GM18505 (cell line): ENCODE measurements around the gene OSBP2.

Source experiments
- ATAC-seq: cut with Tn5 transposase; IDR thresholded peaks from one replicate; pipeline ENCODE4 v1.9.1; 2021; ENCODE audit not compliant: unreplicated experiment
- POLR2A ChIP-seq: IDR thresholded peaks from 4 replicates; pipeline ENCODE4 v1.6.1; 2011; ENCODE audit warnings: borderline replicate concordance; ENCODE audit not compliant: insufficient read depth, insufficient read length; ENCODE audit errors: extremely low read depth

Gene OSBP2

DNA sequence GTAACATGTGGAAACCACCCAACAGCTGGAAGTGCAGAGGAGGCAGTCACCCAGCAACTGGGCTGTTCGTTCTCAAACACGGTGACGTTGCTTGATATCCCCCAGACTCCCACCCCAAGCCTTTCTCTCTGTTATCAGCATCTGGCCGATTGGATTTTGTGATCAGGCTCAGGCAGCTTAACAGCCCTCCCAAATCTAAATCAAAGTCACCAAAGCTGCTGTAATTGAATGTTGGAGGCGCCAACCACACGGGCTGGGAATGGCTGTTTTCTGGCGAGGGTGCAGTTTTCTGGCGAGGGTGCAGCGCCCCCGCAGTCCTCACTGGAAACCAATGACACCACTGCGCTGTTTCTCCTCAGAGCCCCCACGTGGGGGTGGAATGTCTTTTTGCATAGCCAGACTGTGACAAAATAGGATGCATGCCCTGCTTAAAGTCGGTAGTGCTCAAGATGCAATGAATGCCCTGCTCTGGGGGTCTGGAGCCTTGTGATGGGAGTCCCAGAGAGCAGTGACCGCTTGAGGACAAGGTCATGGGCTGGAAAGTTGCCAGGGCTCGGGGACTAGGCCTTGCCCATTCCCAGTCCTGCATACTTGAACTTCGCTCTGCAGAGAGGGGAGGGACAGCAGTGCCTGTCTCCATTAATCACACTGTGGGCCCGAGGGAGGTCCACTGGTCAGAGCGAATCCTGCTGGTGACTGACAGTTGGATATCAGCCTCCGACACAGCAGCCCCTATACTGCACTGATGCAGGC is 168.6 kb downstream of the OSBP2 start:
- no peak for ATAC-seq
- no peak for TF ChIP-seq POLR2A

DNA sequence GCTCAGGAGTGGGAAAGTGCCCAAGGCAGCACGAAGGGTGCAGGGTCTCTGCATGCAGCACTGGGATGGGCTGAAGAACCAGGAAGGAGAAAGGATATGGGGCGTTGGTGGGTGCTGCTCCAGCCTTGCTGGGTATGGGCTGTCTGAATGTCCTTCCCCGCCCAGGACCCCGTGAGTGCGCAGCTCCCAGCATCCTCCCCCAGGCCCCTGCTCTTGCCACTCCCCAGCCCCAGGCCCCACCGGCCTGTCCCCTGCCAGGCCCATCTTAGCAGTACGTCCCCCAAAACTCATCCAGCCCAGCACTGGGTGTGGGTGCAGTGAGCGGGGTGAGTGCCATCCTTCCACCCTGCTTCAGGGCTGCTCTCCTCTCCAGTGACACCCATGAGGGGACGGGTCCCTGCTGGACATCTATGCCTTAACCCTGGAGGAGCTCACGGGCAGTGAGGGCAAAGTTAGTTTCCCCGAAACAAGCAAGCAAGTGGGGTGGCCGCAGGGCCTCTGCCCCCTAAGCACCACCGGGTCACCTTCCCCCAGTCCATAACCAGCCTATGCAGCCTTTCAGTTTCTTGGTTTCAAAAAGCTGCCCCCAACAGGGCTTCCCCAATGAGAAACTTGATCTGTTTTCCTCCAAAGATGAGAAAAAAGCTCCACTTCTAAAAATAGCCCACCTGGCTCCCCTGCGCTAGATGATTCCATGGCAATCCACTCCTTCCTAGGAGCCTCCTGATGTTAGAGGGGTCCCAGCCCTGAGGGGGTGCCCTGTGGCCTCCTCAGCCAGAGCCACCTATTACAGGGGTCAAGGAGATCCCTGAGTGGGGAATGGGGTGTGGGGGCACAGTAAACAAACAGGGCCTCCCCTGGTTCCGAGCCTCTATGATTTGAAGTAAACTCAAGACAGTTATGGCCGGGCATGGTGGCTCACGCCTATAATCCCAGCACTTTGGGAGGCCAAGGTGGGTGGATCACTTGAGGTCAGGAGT is 170.1 kb downstream of the OSBP2 start:
- no peak for TF ChIP-seq POLR2A
- no peak for ATAC-seq

- TF ChIP-seq POLR2A, result no peak
- no peak for ATAC-seq
These were observed 171.0 kb downstream of the OSBP2 start for GRCh38 chr22:30865656-30866055.

DNA sequence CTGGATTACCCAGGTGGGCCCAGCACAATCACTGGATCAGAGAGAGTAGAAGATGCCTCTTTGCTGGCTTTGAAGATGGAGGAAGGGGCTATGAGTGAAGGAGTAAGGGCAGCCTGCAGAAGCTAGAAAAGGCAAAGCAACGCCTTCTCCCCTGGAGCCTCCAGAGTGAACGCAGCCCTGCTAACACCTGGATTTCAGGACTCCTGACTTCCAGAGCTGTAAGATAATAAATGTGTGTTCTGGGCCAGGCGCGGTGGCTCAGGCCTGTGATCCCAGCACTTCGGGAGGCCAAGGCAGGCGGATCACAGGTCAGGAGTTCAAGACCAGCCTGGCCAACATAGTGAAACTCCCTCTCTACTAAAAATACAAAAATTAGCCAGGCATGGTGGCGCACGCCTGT is 171.5 kb downstream of the OSBP2 start:
- no peak for ATAC-seq
- TF ChIP-seq POLR2A, result no peak

- no peak for ATAC-seq
- TF ChIP-seq POLR2A, result no peak
These were observed 172.2 kb downstream of the OSBP2 start for GRCh38 chr22:30866811-30867271.

GRCh38 chr22:30867746-30868662 is 173.3 kb downstream of the OSBP2 start:
- no peak for ATAC-seq
- no peak for TF ChIP-seq POLR2A

- ATAC-seq, result no peak
- no peak for TF ChIP-seq POLR2A
These were observed 174.2 kb downstream of the OSBP2 start for GRCh38 chr22:30868663-30869385.

GRCh38 chr22:30869667-30870395 is 175.2 kb downstream of the OSBP2 start:
- TF ChIP-seq POLR2A, result no peak
- ATAC-seq, result no peak

GRCh38 chr22:30870451-30871345 is 176.0 kb downstream of the OSBP2 start:
- TF ChIP-seq POLR2A, result no peak
- no peak for ATAC-seq

DNA sequence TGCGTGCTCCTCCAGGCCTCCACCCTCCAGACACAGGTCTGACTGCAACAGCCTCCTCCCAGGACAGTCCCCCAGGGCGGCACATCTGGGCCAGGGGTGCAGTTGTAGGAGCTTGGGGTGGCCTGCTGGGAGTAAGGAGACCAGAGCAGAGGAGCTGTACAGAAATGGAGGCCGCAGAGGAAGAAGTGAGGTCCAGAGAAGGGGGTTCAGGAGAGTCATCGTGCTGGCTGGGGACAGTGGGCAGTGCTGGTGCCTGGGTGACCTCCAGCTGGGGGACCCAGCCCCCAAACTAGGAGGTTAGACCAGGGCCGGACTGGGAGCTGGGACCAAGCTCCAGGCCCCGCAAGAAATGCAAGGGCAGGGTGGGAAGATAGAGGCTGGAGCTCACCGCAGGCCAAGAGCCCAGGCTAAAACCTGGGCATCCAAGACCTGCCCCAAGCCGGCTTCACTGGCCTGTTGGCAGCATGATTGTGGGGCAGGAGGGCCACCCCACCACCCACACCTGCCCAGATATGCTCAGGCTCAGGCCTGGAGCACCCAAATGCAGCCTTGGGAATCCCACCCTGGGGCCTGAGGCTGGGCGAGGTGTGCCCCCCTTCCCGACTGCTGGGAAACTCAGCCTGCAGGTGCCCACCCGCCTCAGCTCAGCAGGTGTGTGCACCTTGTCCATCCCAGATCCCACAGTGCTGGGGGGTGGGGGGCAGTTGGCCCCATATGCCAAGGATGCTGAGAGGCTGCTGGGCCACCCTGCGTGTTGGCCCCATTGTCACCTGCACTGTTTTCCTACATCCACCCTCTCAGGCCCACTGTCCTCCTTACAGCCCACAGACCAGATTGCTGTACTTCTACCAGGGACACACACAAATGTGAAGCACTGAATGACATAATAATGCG is 177.0 kb downstream of the OSBP2 start:
- no peak for ATAC-seq
- no peak for TF ChIP-seq POLR2A
